Head of caudate nucleus (tissue), 42 donors: ENCODE results near the gene BSDC1.
A peak's percentile ranks its signal among the peaks of the same experiment; 100 is the strongest.
"Not testable (repeated sequence)": the region's sequence is repeated elsewhere in the genome, so short reads cannot be mapped to it uniquely, and the experiment has no call there.

Experiments
- DNase-seq, 42 donors: peaks; one replicate each; pipeline versions ENCODE4 v3.0.0 to v3.0.0-alpha.2; 2020 to 2021; ENCODE audit warnings: mixed read lengths in 7 of 42
- intact Hi-C: fragments of 100-400 bp; cut with DNase I; formaldehyde crosslinking; loops from one replicate; pipeline ENCODE4 v1.15.0; 2022

BSDC1 gene

DNA sequence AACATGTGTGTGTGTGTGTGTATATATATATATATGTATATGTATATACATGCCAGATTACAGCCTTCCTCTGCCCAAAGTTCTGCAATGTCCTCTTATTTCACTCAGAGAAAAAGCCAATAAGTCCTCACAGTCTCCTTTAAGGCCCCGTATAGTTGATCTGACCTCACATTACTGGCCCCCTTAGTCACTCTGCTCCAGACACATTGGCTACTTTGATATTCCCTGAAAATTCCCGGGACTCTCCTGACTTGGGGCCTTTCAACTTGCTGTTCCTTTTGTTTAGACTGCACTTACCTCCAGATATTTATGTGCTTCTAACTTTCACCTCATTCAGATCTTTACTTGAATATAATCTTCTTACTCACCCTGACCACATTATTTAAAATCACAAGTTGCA is 4.2 kb upstream of the BSDC1 start:
- intact Hi-C loops = loop anchor here (10.0 kb wide), 2 partner anchors 174 to 256 kb away; partner anchors contain the start of genes EIF3I, RBBP4, TMEM234 and ZBTB8OS
- no peak for DNase-seq

DNA sequence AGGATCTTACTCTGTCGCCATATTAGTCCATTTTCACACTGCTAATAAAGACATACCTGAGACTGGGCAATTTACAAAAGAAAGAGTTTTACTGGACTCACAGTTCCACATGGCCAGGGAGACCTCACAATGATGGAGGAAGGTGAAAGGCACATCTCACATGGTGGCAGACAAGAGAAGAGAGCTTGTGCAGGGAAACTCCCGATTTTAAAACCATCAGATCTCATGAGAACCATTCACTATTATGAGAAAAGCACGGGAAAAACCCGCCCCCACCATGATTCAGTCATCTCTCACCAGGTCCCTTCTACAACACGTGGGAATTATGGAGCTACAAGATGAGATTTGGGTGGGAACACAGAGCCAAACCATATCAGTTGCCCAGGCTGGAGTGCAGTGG is 2.3 kb upstream of the BSDC1 start:
- intact Hi-C loops = loop anchor here (10.0 kb wide), 2 partner anchors 172 to 258 kb away; partner anchors contain the start of genes EIF3I, RBBP4, TMEM234 and ZBTB8OS
- not testable (repeated sequence) for DNase-seq

DNA sequence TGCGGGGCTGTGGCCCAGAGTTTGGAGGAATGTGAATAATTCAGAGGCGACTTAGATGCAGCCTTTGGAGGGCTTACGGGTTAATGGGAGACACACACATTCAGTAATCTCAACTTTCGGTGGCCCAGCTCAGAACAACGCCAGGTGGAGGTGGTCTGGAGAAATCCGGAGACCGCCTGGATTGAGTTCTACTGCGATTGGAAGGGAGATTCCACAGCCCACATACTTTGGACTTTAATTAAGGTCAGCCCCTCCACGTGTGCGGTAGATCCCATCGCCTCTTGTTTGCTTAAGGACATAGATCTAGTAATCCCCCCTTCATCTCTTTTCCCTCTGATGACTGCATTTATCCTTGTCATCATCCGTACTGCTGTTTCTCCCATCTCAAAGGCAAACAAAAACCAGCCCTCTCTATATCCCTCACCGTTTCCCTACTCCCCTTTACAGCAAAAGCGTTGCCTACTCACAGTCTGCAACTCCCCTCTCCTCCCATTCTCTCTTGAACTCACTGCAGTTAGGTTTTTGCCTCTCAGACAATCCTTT is 720 bp upstream of the BSDC1 start:
- intact Hi-C loops = loop anchor here (2.0 to 10.0 kb wide), 3 partner anchors 44 to 260 kb away; partner anchors contain the start of genes EIF3I, RBBP4, TMEM234 and ZBTB8OS

DNA sequence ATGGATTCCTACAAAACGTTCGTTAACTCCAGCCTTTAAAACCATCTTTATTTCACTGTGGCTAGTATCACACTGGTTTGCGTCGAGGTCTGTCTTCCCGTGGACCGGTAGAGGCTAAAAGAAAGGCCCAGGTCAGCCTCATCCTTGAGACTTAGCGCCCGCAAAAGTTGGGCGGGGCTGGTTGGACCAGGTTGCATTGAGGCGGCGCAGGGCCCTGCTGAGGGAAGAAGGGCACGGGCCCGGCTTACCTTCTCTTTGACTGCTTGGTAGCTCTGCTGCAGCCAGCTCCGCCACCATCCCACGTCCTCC is 455 bp downstream of the BSDC1 start:
- peak in 17 of 42 donors; percentile 9 to 61 (median 40) for DNase-seq
- intact Hi-C loops = loop anchor here (2.0 to 10.0 kb wide), 3 partner anchors 43 to 261 kb away; partner anchors contain the start of genes EIF3I, RBBP4, TMEM234 and ZBTB8OS

More for the DNA sequence above, 720 bp upstream of the BSDC1 start:
- DNase-seq = peak in 1 of 42 donors; percentile 10

DNA sequence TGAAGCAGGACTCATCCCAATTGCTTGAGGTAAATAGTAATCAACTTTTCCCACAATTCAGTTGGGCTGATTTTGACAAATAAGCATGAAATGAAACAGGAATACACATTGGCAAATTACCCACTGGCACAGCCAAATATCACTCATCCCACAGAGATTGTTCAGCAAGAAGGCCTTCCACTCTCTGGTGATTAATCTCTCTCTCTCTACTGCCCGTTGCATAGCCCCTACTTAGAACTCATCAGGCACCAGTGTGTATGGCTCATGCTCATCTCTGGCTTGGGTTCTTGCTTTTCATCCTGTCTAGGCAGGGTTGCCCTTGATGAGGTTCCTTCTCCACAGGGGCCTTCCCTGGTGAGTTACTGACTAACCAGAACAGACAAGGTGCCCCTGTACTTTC is 1.1 kb downstream of the BSDC1 start:
- DNase-seq = no peak
- intact Hi-C loops = loop anchor here (10.0 kb wide), 2 partner anchors 168 to 262 kb away; partner anchors contain the start of genes EIF3I, RBBP4, TMEM234 and ZBTB8OS

DNA sequence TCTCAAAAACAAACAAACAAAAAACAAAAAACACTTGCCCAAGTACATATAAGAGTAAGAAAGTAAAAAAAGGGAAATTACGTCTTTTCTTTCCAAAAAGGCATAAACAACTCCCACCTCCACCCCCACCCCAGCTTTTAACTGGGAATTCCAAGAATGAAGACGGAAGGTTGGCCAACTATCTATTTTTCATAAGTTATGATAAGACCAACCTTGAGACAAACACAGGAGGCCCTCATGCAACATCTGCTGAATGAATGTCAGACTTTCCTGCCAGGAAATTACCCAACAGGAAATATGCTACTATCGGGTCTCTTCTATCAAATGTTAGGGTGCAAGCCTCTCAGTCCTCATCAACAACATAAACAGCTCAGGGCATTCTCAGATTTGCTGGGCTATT is 1.9 kb downstream of the BSDC1 start:
- intact Hi-C loops = loop anchor here (10.0 kb wide), 2 partner anchors 168 to 262 kb away; partner anchors contain the start of genes EIF3I, RBBP4, TMEM234 and ZBTB8OS
- DNase-seq = no peak

DNA sequence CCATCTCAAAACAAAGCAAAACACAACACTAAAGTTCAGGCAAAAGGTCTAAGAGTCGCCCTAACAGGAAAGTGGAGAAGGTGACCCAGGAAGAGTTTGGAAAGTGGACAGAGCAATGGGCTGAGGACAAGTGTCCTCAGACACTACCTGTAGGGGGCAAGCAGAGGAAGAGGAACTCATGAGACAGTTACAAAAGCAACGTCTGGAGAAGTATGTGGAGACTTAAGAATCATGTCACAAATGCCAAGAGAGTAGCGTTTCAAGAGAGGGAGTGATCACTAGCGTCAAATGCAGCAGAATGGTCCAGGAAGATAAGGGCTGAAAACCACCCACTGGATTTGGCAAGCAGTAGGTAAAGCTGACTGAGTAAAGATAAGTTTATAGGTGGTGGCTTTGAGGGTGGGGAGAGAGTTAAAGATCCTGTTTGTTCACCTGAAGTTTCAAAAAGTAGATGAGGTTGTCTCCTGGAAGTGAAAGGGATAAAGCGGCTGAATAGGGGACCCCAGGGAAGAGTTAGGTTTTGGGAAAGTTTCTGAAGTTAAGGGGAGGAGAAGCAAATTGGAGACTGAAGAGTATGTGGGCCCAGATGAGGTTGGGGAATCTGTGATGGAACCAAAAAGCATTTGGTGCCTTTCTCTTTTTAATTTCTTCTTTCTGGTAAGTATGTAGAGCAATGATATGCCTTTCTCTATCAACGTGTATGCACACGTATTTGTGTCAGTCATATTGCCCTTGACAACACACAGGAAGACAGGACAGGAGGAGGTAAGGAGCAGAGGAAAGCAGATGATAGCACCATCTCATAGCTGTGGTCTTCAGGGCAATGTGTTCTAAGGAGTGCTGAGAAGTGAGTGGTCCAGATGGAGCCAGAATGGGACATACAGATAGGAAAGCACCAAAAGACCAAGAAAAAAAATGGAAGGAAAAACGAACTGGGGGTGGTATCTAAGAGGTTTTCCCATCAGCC is 3.1 kb downstream of the BSDC1 start:
- DNase-seq = no peak
- intact Hi-C loops = loop anchor here (10.0 kb wide), 2 partner anchors 166 to 264 kb away; partner anchors contain the start of genes EIF3I, RBBP4, TMEM234 and ZBTB8OS

DNA sequence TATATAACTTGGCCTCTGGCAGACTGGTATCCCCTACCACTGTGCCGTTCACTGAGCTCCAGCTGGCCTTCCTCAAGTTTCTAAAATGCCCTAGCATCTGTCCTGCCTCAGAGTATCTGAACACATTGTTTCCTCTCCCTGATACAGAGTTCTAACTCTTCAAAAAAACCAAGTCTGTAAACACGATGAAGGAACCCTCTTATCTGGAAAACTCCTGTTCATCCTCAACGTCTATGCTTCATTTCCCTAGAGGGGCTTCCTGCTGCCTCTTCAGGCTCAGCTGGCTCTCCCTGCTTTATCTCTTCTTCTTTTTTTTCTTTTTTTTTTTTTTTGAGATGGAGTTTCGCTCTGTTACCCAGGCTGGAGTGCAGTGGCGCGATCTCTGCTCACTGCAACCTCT is 5.6 kb downstream of the BSDC1 start:
- no peak for DNase-seq
- intact Hi-C loops = no loop called here

DNA sequence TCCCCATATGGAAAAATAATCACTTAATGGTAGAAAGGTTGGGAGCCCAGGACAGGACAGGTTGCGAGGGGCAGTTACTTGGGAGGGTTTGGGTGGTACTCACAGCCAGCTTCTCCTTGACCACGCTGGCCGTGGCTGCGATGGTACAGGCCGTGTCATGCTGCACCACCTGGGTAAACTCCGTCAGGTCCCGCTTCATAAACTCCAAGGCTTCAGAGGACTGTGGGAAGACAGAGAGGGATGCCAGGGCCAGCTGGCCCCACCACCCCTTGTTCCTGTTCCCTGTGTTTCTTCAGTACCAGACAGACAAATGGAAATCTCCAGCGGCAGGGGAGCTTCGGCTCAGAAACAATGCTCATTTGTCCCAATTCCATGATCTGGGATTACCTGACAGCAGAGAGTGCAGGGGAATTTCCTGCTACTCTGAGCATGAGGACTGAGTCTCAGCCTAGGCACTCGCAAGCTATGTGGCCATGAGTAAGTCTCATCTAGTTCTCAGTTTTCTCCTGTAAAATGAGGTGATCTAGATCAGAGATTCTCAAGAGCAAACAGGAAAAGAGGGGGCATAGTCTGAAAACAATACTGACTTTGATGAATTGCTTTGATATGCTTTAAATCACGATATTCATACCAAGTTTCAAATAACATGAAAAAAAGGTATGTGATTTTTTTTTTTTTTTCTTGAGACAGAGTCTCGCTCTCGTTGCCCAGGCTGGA is 7.4 kb downstream of the BSDC1 start:
- intact Hi-C loops = no loop called here
- DNase-seq = no peak

DNA sequence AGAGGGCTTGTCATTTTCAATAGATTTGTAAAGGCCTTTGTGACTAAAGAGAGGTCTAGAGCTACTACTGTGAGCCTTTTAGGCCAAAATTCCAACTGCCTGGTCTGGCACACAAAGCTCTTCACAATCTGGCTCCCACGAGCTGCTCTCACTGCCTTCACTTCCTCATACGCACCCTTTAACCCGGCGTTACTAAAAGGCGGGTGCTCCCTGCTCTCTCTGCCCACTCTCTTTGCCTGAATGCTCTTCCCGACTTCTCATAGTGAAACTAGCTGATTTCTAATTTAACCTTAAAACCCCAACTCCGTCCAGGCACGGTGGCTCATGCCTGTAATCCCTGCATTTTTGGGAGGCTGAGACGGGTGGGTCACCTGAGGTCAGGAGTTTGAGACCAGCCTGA is 14.2 kb downstream of the BSDC1 start:
- intact Hi-C loops = no loop called here
- no peak for DNase-seq

DNA sequence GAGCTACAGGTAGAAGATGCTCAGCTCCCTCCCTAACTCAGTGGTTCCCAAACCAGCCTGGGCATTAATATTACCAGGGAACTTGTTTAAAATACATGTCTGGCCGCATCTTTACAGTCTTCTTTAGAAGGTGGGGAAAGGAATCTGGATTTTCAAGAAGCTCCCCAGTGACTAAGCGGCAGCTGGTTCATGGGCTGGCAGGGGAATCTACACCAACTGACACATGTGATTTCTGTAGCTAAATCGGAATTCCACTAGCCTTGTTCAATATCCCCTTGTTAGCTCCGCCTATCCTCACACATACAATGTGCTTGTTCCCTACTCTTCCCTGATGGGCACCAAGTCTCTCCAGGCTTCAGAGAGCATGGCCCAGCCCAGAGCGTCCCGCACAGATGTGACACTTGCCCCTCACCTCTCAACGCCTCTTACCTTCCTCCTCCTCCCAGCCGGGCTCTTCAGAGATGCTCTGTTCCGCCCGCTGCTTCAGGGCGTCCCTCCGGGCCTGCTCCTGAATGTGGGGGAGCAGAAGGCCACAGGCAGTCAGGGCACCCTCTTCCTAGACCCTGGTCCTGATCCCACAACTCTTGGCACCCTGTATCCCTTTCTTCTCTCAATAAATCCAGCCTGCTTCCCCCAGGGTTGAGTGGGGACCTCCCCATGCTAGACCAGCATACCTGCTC is 16.6 kb downstream of the BSDC1 start:
- no peak for DNase-seq
- intact Hi-C loops = no loop called here

DNA sequence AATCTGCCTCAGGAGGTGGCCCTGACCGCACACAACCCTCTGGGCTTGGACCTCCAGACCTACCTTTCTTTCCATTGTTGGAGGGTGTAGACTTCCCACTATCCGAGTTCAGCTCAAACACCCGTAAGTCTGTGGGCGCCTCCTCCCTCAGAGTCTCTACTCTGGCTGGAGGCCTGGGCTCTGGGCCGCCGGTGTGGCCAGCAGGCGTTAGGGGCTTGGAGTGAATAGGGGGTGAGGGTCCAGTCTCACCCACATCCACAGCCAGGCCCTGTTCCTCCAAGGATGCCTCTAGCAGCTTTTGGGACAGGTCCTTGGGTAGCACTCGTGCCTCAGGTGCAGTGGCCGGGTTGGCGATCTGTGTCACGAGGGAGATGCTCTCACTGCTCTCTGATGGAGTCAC is 18.0 kb downstream of the BSDC1 start:
- intact Hi-C loops = no loop called here
- no peak for DNase-seq

DNA sequence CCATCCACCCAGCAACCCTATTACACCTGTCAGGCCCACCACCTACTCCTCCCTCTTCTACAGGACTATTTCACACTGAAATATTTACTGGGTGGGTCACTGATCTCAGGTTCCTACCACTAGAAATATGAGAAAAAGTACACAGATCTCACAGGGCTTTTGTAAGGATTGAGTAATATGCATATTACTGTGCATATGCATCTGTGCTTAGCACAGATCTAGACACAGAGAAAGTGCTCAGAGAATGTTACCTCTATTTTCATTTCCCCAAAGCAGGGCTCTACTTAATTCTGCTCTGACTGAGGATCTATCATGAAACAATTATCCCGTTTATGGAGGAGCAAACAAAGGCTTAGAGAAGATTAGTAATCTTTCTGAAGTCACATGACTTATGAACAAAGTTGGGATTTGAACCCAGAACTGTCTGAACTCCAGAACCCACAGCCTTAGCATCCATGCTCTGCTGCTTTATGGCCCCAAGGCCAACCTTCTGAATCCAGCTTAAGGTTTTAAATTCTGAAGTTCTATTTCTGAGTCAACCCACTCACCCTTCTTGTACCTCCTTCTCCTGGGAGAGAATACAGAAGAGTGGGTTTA is 20.1 kb downstream of the BSDC1 start:
- intact Hi-C loops = no loop called here
- no peak for DNase-seq

DNA sequence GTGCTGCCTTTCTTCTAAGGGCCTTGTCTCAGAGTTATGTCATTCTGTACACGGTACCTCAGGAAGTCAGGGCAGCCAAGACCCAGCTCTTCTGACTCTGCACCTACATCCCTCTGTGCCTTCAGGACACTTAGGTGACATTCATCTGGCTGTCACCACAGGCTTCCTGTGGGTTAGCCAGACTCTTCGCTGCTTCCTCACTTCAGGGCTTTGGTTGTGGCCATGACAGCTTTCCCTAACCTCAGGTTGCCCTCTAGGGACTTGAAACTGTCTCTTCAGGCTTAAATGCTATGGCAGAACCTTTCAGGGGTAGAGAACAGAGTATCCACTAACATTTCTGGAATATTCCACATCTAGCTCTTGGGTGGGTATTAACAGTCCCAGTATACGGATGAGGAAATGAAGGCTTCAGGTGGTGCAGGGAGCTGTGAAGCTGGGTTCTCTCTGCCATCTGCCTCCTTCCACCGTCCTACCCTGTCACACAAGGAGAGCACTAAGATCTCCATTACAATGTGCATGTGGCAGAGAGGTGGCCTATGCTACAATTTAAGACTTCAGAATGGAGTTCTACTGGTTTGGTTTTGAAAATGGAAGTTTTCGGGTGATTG is 22.0 kb downstream of the BSDC1 start:
- intact Hi-C loops = no loop called here
- no peak for DNase-seq

DNA sequence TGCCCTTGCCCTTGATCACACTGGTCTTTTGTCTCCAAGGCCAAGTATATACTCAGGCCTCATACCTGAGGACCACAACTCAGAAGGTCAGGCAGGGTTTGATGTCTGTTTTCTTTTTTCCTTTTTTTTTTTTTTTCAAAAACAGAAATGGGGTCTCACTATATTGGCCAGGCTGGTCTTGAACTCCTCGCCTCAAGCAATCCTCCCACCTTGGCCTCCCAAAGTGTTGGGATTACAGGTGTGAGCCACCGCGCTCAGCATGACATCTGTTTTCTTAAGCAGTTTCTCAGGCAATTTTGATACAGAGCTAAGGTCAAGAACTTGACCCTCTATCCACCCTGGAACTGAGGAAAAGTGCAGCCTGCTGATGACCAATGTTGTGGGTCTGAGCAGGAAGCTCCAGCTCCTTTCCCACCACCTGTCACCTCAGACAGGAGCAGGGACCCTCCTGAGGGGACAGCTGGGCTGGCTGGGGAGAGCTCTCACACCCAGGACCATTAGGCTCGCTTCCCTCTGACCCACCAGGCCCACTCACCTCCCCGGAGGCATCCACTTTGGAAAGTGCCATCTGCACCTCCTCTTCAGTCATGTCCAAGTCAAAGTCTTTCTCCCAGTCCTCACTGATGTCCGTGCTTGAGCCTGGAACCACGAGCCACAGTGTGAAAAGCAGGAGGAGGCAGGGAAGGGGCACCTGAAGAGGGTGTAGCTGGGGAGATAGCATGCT is 26.2 kb downstream of the BSDC1 start:
- intact Hi-C loops = no loop called here
- DNase-seq = no peak

DNA sequence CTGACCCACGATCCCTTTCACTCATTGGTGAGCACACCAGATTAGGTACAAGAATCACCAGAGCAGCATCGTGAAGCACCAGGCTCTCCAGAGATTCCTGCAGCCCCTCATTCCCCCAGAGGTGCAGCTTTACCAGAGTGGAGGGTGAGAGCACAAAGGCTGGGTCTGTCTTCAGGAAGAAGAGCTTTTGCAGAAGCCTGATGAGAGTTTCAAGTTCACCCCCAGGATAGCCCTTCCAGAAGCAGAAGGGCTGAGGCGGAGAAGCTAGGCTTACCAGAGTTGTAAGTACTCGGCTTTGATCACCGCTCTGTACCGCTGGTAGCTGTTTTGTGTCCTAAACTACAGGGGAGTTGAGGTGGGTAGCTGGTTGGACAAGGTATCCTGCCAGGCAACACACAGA is 28.8 kb downstream of the BSDC1 start:
- no peak for DNase-seq

DNA sequence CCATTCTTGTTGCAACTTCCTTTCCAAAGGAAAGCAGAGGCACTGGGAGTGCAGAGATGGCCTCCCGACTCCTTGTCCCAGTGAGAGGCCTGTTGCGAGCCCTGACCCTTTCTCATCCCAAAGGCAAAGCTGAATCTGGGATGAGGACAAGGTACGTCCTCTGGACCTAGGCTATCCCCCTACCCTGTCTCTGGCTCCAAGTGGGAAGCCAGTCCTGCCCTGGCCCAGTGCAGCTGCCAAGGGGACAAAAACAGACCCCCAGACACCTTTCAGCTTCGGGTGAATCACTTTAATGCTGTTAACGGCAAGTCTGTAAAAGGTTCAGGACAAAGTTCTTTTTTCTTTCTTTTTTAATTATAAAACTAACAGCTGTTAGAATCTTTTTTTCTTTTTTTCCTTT is 29.4 kb downstream of the BSDC1 start:
- no peak for DNase-seq
- intact Hi-C loops = no loop called here

More for the DNA sequence above, 28.8 kb downstream of the BSDC1 start:
- intact Hi-C loops = no loop called here
